Esophagus squamous epithelium (tissue), 4 donors: ENCODE data around the gene HEBP1.

Experiments used
- POLR2A ChIP-seq, 4 donors: fragments of 450-650 bp; IDR thresholded peaks; one replicate each; pipeline ENCODE4 v1.6.1; 2017; ENCODE audit warnings: antibody characterized with exemption in 4 of 4, mild to moderate bottlenecking in 4 of 4, moderate library complexity in 3 of 4
- TF ChIP-seq, protein P1 (sequence below), 6 experiments: fragments of 450-650 bp in 4 of 6; fragments of 200-600 bp in 2 of 6; sonication (generic) in 2 of 6; IDR thresholded peaks; one replicate each; pipeline ENCODE4 v1.5.1; 2016 to 2019; ENCODE audit warnings: antibody characterized with exemption in 6 of 6, mild to moderate bottlenecking in 4 of 6, moderate library complexity in 4 of 6

DNA sequence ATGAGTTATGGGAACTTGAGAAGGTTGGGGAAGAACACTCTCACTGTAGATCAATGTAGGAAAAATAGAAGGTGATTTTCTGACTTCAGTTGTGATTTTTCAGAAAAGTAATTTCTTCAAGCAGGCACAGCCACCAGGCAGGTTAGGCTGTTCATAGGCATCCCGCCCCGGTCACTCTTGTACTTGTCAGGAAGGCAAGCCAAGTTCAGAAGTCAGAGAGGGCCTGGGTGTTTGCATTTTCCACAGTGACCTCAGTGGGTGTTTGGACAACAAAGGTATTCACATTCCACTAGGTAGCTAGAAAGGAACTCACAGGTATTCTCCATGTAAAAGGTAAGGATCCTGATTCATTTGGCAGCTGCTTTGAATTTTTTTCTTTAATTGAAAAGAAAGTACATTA lies 41.2 kb upstream of the HEBP1 start:
- TF ChIP-seq, protein P1, sequence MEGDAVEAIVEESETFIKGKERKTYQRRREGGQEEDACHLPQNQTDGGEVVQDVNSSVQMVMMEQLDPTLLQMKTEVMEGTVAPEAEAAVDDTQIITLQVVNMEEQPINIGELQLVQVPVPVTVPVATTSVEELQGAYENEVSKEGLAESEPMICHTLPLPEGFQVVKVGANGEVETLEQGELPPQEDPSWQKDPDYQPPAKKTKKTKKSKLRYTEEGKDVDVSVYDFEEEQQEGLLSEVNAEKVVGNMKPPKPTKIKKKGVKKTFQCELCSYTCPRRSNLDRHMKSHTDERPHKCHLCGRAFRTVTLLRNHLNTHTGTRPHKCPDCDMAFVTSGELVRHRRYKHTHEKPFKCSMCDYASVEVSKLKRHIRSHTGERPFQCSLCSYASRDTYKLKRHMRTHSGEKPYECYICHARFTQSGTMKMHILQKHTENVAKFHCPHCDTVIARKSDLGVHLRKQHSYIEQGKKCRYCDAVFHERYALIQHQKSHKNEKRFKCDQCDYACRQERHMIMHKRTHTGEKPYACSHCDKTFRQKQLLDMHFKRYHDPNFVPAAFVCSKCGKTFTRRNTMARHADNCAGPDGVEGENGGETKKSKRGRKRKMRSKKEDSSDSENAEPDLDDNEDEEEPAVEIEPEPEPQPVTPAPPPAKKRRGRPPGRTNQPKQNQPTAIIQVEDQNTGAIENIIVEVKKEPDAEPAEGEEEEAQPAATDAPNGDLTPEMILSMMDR (IDR thresholded peaks at IDR 0.05): no peak
- TF ChIP-seq POLR2A (IDR thresholded peaks at IDR 0.05): no peak
